Tibial nerve (tissue), 4 donors: ENCODE data around the gene ZGPAT. TPM values are rescaled to one million over a fixed set of nuclear protein-coding genes. Genes with fewer than 3 reads are reported as not detected.

Experiments
- DNase-seq, 2 donors: peaks; one replicate each; pipeline ENCODE4 v3.0.0-alpha.2; 2019; ENCODE audit warnings: low spot score in 2 of 2
- H3K27ac ChIP-seq, 4 donors: fragments of 200-600 bp; sonication (generic) in 3 of 4; one replicate each; pipeline ENCODE4 v1.5.1; 2017 to 2019; ENCODE audit warnings: mild to moderate bottlenecking in 1 of 4
- H3K27me3 ChIP-seq, 2 donors: fragments of 200-600 bp; sonication (generic) in 1 of 2; one replicate each; pipeline versions ENCODE4 v1.5.1 to v1.6.0; 2017 to 2019
- H3K36me3 ChIP-seq, 3 donors: fragments of 200-600 bp; sonication (generic); one replicate each; pipeline ENCODE4 v1.5.1; 2018 to 2019
- H3K4me1 ChIP-seq, 4 donors: fragments of 200-600 bp; sonication (generic) in 3 of 4; one replicate each; pipeline ENCODE4 v1.5.1; 2017 to 2019
- H3K4me3 ChIP-seq, 4 donors: fragments of 200-600 bp; sonication (generic) in 3 of 4; one replicate each; pipeline ENCODE4 v1.5.1; 2017 to 2019; ENCODE audit warnings: mild to moderate bottlenecking in 1 of 4, moderate library complexity in 1 of 4
- H3K9me3 ChIP-seq, 4 donors: fragments of 200-600 bp; sonication (generic) in 3 of 4; one replicate each; pipeline ENCODE4 v1.5.1; 2017 to 2019
- EP300 ChIP-seq, 2 donors: sonication (generic); formaldehyde crosslinking; IDR thresholded peaks; one replicate each; pipeline ENCODE4 v1.6.1; 2017; ENCODE audit warnings: antibody characterized with exemption in 2 of 2, mild to moderate bottlenecking in 1 of 2
- POLR2A ChIP-seq, 2 donors: fragments of 450-650 bp; IDR thresholded peaks; one replicate each; pipeline ENCODE4 v1.6.1; 2017; ENCODE audit warnings: antibody characterized with exemption in 2 of 2, mild to moderate bottlenecking in 2 of 2, moderate library complexity in 2 of 2
- WGBS, 2 donors: methylation state at CpG; one replicate each; pipeline ENCODE4 v1.1.5; 2018; 5-methylcytosine and 5-hydroxymethylcytosine counted together
- total RNA-seq, 4 donors: library from RNA; depleted of rRNA; stranded (reverse); fragments of >200 nt; gene quantifications; one replicate each; pipeline ENCODE4 v1.1.0, GENCODE V29; 2016
- TF ChIP-seq, protein P1 (sequence below), 5 experiments: fragments of 200-600 bp in 3 of 5; fragments of 450-650 bp in 2 of 5; sonication (generic) in 3 of 5; IDR thresholded peaks; one replicate each; pipeline ENCODE4 v1.5.1; 2016 to 2019; ENCODE audit warnings: antibody characterized with exemption in 5 of 5, mild to moderate bottlenecking in 3 of 5, moderate library complexity in 2 of 5

Gene ZGPAT
- total RNA-seq, 4 donors from 2014 or later = 27.5 to 70.8 (median 40.9) TPM

DNA sequence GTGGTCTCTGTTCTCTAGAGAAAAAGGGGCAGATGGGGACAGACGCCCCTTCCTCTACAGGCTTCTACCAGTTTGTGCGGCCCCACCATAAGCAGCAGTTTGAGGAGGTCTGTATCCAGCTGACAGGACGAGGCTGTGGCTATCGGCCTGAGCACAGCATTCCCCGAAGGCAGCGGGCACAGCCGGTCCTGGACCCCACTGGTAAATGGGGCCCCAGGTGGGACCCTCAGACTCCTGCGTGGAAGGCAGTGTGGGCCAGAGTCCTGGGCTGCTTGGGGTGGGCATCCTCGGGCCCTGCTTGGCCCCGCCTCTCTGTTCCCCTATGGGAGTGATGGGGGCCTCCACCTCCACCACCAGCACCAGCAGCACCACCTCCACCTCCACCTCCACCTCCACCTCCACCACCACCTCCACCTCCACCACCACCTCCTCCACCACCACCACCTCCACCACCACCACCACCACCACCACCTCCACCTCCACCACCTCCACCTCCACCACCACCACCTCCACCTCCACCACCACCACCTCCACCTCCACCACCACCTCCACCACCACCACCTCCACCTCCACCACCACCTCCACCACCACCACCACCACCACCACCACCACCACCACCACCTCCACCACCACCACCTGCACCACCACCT is 14.6 kb upstream of the ZGPAT start:
- Histone ChIP-seq H3K27ac (peak overlapping the region in 1 of 4 donors; percentile 66), H3K9me3 (no peaks in the 10 kb centered on the region), H3K4me3 (no peak overlapping the region), H3K36me3 (peaks cover 0 to 78% (median 2%) of the 10 kb centered on the region in 3 donors), H3K4me1 (peaks cover 0 to 67% (median 21%) of the 10 kb centered on the region in 4 donors), H3K27me3 (no peaks in the 10 kb centered on the region)
- TF ChIP-seq EP300 (IDR thresholded peaks at IDR 0.05) (no peak), POLR2A (IDR thresholded peaks at IDR 0.05) (no peak)
- TF ChIP-seq, protein P1, sequence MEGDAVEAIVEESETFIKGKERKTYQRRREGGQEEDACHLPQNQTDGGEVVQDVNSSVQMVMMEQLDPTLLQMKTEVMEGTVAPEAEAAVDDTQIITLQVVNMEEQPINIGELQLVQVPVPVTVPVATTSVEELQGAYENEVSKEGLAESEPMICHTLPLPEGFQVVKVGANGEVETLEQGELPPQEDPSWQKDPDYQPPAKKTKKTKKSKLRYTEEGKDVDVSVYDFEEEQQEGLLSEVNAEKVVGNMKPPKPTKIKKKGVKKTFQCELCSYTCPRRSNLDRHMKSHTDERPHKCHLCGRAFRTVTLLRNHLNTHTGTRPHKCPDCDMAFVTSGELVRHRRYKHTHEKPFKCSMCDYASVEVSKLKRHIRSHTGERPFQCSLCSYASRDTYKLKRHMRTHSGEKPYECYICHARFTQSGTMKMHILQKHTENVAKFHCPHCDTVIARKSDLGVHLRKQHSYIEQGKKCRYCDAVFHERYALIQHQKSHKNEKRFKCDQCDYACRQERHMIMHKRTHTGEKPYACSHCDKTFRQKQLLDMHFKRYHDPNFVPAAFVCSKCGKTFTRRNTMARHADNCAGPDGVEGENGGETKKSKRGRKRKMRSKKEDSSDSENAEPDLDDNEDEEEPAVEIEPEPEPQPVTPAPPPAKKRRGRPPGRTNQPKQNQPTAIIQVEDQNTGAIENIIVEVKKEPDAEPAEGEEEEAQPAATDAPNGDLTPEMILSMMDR (IDR thresholded peaks at IDR 0.05) = no peak
- no peak for DNase-seq
- WGBS, 2 donors = 72 to 83% methylated on average over 6 to 10 of the region's 10 CpGs

GRCh38 chr20:63693733-63694583 is 13.9 kb upstream of the ZGPAT start:
- Histone ChIP-seq H3K4me3 (no peak overlapping the region), H3K27ac (no peak overlapping the region), H3K36me3 (peaks cover 0 to 79% (median 2%) of the 10 kb centered on the region in 3 donors), H3K4me1 (peaks cover 0 to 67% (median 21%) of the 10 kb centered on the region in 4 donors), H3K9me3 (no peaks in the 10 kb centered on the region), H3K27me3 (no peaks in the 10 kb centered on the region)
- DNase-seq = no peak
- TF ChIP-seq, protein P1 (IDR thresholded peaks at IDR 0.05) = no peak
- TF ChIP-seq EP300 (IDR thresholded peaks at IDR 0.05) (no peak), POLR2A (IDR thresholded peaks at IDR 0.05) (no peak)
- WGBS, 2 donors = 89 to 97% methylated on average over 11 to 15 of the region's 21 CpGs

GRCh38 chr20:63694584-63695423 is 13.0 kb upstream of the ZGPAT start:
- TF ChIP-seq EP300 (IDR thresholded peaks at IDR 0.05) (no peak), POLR2A (IDR thresholded peaks at IDR 0.05) (no peak)
- TF ChIP-seq, protein P1 (IDR thresholded peaks at IDR 0.05) = no peak
- DNase-seq = no peak
- Histone ChIP-seq H3K27me3 (no peaks in the 10 kb centered on the region), H3K4me1 (peaks cover 0 to 71% (median 27%) of the 10 kb centered on the region in 4 donors), H3K36me3 (peaks cover 0 to 76% (median 2%) of the 10 kb centered on the region in 3 donors), H3K27ac (no peak overlapping the region), H3K9me3 (no peaks in the 10 kb centered on the region), H3K4me3 (no peak overlapping the region)
- WGBS, 2 donors = 84% methylated on average over 18 to 25 of the region's 37 CpGs

DNA sequence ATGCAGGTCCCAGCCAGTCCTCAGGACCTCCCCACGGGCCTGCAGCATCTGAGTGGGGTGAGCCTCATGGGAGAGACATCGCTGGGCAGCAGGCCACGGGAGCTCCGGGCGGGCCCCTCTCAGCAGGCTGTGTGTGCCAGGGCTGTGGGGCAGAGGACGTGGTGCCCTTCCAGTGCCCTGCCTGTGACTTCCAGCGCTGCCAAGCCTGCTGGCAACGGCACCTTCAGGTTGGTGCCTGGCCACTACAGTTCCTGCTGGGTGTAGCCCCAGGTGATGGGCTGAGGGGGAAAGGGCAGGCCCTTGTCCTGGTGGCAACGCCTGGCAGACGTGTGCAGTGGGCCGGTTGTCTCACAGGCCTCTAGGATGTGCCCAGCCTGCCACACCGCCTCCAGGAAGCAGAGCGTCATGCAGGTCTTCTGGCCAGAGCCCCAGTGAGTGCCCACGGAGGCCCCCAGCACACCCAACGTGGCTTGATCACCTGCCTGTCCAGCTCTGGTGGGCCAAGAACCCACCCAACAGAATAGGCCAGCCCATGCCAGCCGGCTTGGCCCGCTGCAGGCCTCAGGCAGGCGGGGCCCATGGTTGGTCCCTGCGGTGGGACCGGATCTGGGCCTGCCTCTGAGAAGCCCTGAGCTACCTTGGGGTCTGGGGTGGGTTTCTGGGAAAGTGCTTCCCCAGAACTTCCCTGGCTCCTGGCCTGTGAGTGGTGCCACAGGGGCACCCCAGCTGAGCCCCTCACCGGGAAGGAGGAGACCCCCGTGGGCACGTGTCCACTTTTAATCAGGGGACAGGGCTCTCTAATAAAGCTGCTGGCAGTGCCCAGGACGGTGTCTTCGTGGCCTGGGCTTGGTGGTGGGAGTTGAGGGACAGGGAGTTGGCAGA is 12.2 kb upstream of the ZGPAT start:
- 75 to 78% methylated on average over 14 to 18 of the region's 25 CpGs for WGBS, 2 donors
- Histone ChIP-seq H3K9me3 (no peaks in the 10 kb centered on the region), H3K36me3 (peaks cover 0 to 72% (median 2%) of the 10 kb centered on the region in 3 donors), H3K4me3 (no peak overlapping the region), H3K4me1 (peaks cover 0 to 73% (median 28%) of the 10 kb centered on the region in 4 donors), H3K27ac (peak overlapping the region in 2 of 4 donors; percentile 43 to 46), H3K27me3 (no peaks in the 10 kb centered on the region)
- DNase-seq = no peak
- TF ChIP-seq, protein P1 (IDR thresholded peaks at IDR 0.05) = no peak
- TF ChIP-seq POLR2A (IDR thresholded peaks at IDR 0.05) (no peak), EP300 (IDR thresholded peaks at IDR 0.05) (no peak)
